ENCODE measurements around the gene GPX7.

GRCh38 chr1:52601991-52602855, at the start of gene GPX7:
- TF ChIP-seq, protein P1, sequence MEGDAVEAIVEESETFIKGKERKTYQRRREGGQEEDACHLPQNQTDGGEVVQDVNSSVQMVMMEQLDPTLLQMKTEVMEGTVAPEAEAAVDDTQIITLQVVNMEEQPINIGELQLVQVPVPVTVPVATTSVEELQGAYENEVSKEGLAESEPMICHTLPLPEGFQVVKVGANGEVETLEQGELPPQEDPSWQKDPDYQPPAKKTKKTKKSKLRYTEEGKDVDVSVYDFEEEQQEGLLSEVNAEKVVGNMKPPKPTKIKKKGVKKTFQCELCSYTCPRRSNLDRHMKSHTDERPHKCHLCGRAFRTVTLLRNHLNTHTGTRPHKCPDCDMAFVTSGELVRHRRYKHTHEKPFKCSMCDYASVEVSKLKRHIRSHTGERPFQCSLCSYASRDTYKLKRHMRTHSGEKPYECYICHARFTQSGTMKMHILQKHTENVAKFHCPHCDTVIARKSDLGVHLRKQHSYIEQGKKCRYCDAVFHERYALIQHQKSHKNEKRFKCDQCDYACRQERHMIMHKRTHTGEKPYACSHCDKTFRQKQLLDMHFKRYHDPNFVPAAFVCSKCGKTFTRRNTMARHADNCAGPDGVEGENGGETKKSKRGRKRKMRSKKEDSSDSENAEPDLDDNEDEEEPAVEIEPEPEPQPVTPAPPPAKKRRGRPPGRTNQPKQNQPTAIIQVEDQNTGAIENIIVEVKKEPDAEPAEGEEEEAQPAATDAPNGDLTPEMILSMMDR (IDR thresholded peaks at IDR 0.05; ENCODE audit: insufficient read depth, low read length, poor library complexity, severe bottlenecking): no peak
- no peak for TF ChIP-seq EZH2phosphoT487 (conservative IDR thresholded peaks at IDR 0.05; ENCODE audit: low read length)

All from SU-DHL-6 (cell line).